PFSK-1 (cell line): Measurements from ENCODE around the gene YPEL4.

Experiments used
- POLR2AphosphoS5 ChIP-seq: IDR thresholded peaks from 2 replicates; pipeline ENCODE4 v1.6.1; 2012; ENCODE audit warnings: low read depth, mild to moderate bottlenecking, control low read depth, low read length, moderate library complexity
- REST ChIP-seq, 2 experiments: IDR thresholded peaks; 2 replicates each; pipeline versions ENCODE4 v1.6.1 to v1.8.0; 2011 to 2012; ENCODE audit warnings: low read depth in 2 of 2, low read length in 2 of 2, control low read depth in 1 of 2, inconsistent platforms in 1 of 2, mild to moderate bottlenecking in 1 of 2, moderate library complexity in 1 of 2; ENCODE audit not compliant: insufficient read depth in 1 of 2
- TAF1 ChIP-seq: IDR thresholded peaks from 2 replicates; pipeline ENCODE4 v1.6.1; 2012; ENCODE audit warnings: low read length, control low read depth, borderline replicate concordance; ENCODE audit not compliant: insufficient read depth

DNA sequence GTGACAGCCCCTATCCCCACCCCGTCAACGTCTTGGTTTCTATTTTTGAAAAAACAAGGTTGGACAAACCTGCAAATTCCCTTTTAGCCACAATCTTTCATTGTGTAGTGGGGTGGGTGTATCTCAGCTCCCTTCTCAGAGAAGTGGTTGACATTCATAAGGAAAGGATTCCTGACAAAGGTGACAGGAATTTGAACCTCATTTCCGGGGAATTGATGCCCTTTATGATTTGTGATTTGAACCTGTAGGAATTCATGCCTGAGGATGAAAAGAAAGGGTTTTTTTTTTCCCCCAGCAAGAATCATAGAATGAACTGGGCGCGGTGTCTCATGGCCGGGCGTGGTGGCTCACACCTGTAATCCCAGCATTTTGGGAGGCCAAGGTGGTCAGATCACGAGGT lies 14.5 kb downstream of the YPEL4 start:
- TF ChIP-seq REST (IDR thresholded peaks at IDR 0.05; ENCODE audit: insufficient read depth in 1 of 2, low read depth in 2 of 2, low read length in 2 of 2) (no peak), POLR2AphosphoS5 (no peak), TAF1 (no peak)
